ENCODE results near the gene FGD5. TPM values are rescaled to one million over a fixed set of nuclear protein-coding genes. Genes with fewer than 3 reads are reported as not detected.

The FGD5 gene
- total RNA-seq, 1 donor: under 0.01 TPM

GRCh38 chr3:14949126-14949525 lies 130.4 kb downstream of the FGD5 start:
- DNase-seq (ENCODE audit: low read depth): no peak
- no peak for TF ChIP-seq CTCF (IDR thresholded peaks at IDR 0.05; ENCODE audit: insufficient read depth, low read depth, low read length)
- peak overlapping the region; percentile 77 for H3K4me3 ChIP-seq (ENCODE audit: low read depth, low read length)

GRCh38 chr3:14950274-14950673 lies 131.5 kb downstream of the FGD5 start:
- no peak for TF ChIP-seq CTCF (IDR thresholded peaks at IDR 0.05; ENCODE audit: insufficient read depth, low read depth, low read length)
- DNase-seq (ENCODE audit: low read depth): no peak
- H3K4me3 ChIP-seq (ENCODE audit: low read depth, low read length): no peak overlapping the region

GRCh38 chr3:14957153-14957552 lies 138.4 kb downstream of the FGD5 start:
- H3K4me3 ChIP-seq (ENCODE audit: low read depth, low read length): no peak overlapping the region
- no peak for TF ChIP-seq CTCF (IDR thresholded peaks at IDR 0.05; ENCODE audit: insufficient read depth, low read depth, low read length)
- DNase-seq (ENCODE audit: low read depth): no peak

- no peak overlapping the region for H3K4me3 ChIP-seq (ENCODE audit: low read depth, low read length)
- peak; percentile 11 for DNase-seq (ENCODE audit: low read depth)
- TF ChIP-seq CTCF (IDR thresholded peaks at IDR 0.05; ENCODE audit: insufficient read depth, low read depth, low read length): no peak
Observed at GRCh38 chr3:14957925-14958324, 139.2 kb downstream of the FGD5 start.

- no peak for DNase-seq (ENCODE audit: low read depth)
- H3K4me3 ChIP-seq (ENCODE audit: low read depth, low read length): no peak overlapping the region
- no peak for TF ChIP-seq CTCF (IDR thresholded peaks at IDR 0.05; ENCODE audit: insufficient read depth, low read depth, low read length)
Observed at GRCh38 chr3:14959359-14959943, 140.7 kb downstream of the FGD5 start.

- no peak overlapping the region for H3K4me3 ChIP-seq (ENCODE audit: low read depth, low read length)
- TF ChIP-seq CTCF (IDR thresholded peaks at IDR 0.05; ENCODE audit: insufficient read depth, low read depth, low read length): no peak
- no peak for DNase-seq (ENCODE audit: low read depth)
Observed at GRCh38 chr3:14962762-14963161, 144.0 kb downstream of the FGD5 start.

GRCh38 chr3:14967285-14967684 lies 148.5 kb downstream of the FGD5 start:
- TF ChIP-seq CTCF (IDR thresholded peaks at IDR 0.05; ENCODE audit: insufficient read depth, low read depth, low read length): no peak
- H3K4me3 ChIP-seq (ENCODE audit: low read depth, low read length): no peak overlapping the region
- no peak for DNase-seq (ENCODE audit: low read depth)

All from fibroblast of villous mesenchyme (primary cell).